CD4-positive, alpha-beta T cell treated with Interferon alpha-2 for 1 hour (primary cell): Measurements from ENCODE around the gene PRSS58.
A peak's percentile ranks its signal among the peaks of the same experiment; 100 is the strongest.

Experiments
- DNase-seq, 2 donors: peaks; one replicate each; pipeline ENCODE4 v3.0.0-alpha.2; 2020 to 2022

Gene PRSS58, protein sequence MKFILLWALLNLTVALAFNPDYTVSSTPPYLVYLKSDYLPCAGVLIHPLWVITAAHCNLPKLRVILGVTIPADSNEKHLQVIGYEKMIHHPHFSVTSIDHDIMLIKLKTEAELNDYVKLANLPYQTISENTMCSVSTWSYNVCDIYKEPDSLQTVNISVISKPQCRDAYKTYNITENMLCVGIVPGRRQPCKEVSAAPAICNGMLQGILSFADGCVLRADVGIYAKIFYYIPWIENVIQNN

DNA sequence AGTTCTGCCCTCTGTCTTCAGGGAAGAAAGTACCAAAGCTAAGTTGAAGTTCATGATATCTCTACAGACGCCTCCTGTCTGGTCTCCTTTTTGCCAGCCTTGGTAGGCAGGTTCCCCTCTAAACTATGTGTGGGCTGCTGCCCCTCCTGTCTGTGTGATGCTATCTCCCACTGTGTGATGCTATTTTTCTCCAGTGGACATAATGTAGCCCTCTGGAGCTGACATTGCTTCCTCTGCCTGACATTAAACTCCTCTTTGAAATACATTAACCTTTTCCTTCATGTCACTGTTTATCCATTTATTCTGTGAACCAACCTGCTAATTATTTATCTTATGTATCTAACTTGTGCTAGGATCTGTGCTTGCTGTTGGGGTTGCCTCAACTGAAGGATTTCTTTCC, at the start of gene PRSS58:
PRSS58 (minus strand) TSS at position 101 of the 400 bp plus-strand sequence. CDS start 351 bp downstream, outside the sequence.
- no peak for DNase-seq

DNA sequence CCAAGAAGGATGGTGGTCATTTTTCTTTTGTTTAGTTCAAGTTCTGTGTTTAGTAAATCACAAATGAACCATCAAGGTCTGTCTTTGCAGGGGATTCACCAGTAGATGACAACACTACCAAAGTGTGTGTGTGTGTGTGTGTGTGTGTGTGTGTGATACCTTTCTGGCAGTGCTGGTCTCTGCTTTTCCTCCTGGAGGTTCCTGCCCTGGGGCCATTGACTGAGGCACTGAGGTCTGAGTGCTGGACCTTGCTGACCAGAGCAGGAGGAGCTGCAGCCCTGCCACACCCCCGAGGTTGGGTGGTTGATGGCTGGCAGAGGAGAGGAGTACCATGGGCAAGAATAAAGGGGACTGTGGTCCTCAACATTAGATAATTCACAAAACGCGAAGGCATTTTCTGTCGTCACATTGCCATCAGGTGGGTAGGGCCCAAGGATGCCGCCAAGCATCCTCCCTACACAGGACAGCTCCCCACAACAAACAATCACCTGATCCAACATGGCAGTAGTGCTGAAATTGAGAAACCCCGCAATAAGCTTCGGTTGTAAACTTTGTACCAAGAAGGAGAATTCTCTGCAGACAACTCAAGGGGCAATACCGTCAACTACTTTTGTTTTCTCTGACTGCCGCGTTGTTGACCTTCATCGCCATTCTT, 49.5 kb upstream of the PRSS58 start:
- DNase-seq = no peak

DNA sequence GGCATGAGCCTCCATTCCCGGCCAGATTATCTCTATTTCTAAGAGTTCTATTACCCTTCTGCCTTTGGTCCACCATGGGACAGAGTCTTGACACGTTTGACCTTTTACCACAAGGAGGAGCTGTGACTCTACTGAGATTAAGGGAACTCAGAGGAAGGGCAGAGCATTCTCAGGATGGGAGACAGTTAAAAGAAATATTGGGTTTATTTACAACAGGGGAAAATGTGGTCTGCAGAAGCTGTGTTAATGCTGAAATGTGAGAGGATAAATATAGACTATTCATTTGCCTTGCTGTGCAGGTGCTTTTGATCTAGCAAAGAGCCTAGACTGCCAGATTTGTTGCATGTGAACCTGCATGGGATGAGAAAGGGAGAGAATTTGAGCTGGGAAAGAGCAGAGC, 45.8 kb upstream of the PRSS58 start:
- peak in 1 of 2 donors; percentile 60 for DNase-seq

DNA sequence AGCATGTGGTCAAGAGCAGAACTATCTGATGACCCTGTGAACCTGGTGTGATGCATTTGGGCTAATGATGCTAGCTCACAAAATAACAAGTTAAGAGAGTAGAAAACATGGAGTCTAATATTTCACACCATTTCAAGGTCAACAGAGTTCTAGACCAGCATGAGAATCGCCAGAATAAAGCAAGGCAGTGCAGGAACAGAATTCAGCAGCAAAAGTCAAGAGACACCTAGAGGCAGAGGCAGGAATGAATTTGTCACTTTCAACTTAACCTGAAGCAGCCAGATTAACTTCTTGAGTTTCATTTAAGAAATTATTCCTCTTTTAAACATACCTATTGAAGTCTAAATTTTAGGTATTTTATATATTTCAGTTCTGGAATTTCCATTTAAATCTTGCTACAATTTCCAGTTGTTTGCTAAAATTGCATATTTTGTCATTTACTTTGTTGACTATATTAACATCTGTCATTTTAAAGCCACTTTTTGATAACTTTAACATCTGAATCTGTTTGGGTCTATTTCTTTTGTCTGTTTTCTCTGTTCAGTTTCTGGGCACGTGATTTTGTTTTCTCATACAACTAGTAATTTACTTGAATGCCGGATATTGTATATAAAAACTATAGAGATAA, 44.2 kb upstream of the PRSS58 start:
- no peak for DNase-seq

DNA sequence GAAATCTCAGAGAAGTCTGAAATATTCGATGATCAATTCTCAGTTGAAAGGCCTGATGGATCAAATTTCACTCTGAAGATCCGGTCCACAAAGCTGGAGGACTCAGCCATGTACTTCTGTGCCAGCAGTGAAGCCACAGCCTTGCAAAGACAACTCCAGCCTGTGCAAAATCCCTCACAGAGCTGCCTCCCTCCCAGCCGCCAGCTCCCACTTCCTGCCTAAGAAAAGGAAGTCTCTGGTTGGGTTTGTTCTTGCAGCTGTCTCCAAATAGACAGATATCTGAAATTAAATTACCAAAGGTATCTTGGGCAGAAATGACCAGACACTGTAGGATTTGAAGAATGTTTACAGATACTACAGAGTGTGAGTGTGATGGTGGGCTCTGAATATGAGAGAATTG, 43.4 kb upstream of the PRSS58 start:
- DNase-seq = no peak

DNA sequence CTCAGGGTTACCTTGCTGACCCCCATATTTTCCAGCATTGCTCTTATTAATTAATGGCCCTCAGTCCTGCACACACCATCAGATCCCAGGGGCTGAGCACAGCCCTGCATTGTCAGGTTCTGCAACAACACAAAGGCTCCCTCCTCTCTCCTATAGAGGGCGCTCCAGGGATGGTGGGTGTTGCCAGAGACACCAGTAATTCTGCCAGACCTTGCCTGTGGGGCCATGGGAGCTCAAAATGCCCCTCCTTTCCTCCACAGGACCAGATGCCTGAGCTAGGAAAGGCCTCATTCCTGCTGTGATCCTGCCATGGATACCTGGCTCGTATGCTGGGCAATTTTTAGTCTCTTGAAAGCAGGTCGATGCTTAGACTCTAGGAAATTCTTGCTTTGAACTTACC, 42.8 kb upstream of the PRSS58 start:
- DNase-seq = peak in 1 of 2 donors; percentile 52

DNA sequence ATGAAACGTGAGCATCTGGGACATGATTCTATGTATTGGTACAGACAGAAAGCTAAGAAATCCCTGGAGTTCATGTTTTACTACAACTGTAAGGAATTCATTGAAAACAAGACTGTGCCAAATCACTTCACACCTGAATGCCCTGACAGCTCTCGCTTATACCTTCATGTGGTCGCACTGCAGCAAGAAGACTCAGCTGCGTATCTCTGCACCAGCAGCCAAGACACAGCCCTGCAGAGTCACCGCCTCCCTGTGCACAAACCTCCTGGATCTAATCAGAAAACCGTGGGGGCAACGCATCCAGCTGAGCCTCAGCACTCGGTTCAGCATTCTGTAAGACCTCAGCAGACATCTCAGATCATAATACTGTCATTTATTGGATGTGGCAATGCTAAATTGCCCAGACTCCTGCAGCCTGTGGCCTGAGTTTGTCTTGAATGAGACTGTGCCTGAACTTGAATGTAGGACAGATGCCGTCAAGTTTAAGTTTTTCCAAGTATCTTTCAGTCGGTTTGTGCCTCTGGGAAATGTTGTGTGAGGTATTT, 41.5 kb upstream of the PRSS58 start:
- no peak for DNase-seq

DNA sequence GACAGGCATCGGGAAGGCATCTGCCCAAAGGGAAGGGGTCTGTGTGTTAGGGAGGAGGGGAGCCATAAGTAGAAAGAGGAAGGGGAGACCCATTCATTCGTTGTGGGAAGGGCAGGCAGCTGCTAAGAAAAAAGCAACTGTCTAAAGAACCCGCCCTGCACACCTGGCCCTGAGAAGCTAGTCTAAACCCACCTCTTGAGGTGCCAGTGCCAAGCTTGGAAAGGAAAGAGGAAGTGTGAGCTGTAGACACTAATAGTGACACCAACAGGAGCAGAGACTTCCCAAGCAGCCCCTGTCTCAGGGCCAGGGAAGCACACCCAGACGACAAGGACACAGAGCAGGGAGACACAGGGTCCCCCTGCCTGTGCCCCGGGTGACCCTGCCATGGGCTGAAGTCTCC, 40.8 kb upstream of the PRSS58 start:
- DNase-seq = no peak

DNA sequence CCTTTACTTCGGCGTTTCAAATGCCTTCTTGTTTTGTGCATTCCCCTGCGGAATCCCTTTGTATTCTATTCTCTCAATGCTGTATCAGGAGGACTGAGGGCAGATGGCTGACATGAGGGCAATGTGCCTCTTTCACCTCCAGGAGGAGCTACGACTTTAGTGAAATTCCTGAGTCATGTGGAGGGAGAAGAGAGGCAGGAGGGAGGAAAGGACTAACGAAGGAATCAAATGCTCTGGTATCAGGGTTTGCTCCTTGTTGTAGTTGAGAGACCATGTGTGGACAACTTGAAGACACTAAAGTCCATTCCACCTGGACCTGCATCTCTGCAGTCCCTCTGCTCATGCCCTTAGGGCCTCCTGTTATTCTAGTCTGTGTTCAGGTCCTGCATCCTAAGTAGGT, 40.2 kb upstream of the PRSS58 start:
- no peak for DNase-seq

DNA sequence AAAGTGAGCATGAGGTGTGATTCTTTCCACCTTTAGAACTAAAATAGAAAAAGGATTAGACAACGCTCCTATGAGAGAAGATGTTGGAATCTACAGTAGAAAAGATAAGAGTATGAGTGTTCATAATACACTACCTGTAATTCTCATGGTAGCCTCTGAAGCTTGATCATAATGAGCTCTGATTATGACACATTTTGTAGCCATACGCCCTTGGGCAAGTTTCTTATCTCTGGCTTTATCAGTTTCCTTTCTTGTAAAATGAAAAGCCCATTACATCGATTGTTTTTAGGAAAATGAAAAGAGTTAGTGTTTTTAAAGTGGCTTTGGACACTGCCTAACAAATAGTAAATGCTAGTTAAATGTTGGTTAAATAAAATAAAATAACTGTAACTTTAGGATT, 22.4 kb upstream of the PRSS58 start:
- DNase-seq = no peak

DNA sequence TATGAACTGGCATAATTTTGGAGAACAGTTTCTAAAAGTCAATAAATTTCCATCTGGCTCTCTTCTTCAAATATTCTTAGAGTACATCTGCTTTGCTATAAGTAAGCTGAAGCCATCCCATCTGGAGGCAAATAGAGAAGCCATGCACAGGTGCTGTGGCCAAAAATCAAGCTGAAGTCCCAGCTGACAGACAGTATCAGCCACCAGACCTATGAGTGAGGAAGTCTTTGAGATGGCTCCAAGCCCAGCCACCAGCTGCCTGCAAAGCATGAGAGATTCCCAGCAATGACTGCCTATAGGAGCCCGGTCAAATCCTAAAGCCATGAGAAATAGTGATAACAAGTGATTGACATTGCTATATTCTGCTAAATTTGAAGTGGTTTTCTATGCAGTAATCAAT, 21.7 kb upstream of the PRSS58 start:
- no peak for DNase-seq

DNA sequence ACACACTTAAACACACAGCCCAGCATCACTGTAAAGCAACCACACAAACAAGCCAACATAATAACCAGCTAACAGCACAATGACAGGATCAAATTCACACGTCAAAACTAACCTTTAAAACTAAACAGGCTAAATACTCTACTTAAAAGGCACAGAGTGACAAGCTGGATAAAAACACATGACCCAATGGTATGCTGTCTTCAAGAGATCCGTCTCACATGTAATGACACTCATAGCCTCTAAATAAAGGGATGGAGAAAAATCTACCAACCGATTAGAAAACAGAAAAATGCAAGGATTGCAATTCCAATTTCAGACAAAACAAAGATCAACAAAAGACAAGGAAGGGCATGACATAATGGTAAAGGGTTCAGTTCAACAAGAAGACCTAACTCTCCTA, 17.2 kb upstream of the PRSS58 start:
- no peak for DNase-seq

DNA sequence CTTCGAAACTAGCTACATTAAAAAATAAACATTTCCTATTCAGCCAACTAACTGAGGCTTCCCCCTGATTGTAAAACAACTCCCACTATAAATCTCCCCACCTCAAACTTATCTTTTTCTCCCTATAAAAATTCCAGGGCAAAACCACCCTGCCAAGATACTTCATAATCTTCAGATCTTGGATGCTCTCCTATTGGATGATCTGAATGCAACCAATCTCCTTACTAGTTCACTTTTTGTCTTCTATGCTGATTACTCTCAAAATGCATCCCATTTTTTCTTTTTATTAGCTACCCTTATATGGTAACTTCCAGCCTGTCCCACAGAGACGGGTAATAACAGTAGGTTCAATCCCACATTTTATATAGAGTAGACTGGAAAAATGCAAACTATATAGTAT, 15.0 kb upstream of the PRSS58 start:
- no peak for DNase-seq

DNA sequence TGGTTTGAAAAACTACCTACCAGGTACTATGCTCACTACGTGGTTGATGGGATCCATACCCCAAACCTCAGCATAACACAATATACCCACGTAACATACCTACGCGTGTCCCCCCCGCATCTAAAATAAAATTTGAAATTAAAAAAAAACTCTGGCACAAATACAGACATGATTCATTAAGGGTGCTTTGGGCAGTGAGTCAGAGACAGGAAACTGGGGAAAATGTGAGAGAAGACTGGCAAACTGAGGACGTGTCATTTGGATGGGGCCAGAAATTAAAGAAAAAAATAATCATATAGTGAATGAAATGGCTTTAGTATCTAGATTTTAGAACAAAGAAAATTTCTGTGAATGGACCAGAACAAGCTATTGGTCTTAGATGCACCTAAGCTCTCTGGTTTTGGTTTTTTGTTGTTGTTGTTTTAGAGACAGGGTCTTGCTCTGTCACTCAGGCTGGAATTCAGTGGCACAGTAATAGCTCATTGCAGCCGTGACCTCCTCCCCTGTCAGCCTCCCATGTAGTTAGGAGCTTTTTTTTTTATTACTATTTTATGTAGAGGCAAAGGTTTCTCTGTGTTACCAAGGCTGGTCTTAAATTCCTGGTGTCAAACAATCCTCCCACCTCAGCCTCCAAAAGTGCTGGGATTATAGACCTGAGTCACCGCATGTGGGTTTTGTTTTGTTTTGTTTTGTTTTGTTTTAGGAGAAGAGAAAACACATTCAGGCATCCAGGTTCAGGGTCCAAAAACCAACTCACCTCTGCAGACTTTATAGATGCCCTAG, 5.9 kb upstream of the PRSS58 start:
- DNase-seq = no peak

DNA sequence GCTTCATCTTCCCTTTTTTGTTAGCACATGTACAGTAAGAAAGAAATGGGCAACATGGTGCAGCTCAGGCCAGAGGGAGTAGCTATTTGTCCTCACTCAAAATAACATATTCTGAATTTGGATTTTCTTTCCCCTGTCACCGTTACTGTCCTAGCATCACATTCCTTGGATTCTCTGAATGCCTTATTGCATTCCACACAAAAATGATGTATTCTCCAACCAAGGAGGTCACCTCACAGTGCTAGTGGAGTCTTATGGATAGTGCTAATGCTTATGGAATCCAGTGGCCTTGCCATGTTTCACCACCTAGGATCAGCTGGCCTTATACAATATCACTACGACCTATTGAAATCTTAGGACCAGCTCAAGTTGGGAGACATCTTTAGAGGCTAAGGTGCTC, 7.2 kb downstream of the PRSS58 start:
- DNase-seq = no peak

DNA sequence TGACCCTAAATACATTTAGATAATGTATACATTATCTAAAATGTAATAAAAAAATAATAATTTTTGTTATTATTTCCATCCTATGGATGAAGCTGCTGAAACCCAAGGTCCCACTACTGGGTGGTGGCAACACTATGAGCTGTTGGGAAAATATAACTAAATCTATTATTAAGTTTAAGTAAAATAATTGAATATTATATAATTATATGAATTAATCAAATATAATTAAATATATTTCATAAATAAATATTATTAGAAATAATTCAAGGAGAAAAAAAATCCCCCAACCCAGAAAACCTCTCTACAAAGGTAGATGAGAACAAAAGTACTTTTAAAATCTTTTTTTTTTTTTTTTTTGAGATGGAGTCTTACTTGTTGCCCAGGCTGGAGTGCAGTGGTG, 7.9 kb downstream of the PRSS58 start:
- no peak for DNase-seq

DNA sequence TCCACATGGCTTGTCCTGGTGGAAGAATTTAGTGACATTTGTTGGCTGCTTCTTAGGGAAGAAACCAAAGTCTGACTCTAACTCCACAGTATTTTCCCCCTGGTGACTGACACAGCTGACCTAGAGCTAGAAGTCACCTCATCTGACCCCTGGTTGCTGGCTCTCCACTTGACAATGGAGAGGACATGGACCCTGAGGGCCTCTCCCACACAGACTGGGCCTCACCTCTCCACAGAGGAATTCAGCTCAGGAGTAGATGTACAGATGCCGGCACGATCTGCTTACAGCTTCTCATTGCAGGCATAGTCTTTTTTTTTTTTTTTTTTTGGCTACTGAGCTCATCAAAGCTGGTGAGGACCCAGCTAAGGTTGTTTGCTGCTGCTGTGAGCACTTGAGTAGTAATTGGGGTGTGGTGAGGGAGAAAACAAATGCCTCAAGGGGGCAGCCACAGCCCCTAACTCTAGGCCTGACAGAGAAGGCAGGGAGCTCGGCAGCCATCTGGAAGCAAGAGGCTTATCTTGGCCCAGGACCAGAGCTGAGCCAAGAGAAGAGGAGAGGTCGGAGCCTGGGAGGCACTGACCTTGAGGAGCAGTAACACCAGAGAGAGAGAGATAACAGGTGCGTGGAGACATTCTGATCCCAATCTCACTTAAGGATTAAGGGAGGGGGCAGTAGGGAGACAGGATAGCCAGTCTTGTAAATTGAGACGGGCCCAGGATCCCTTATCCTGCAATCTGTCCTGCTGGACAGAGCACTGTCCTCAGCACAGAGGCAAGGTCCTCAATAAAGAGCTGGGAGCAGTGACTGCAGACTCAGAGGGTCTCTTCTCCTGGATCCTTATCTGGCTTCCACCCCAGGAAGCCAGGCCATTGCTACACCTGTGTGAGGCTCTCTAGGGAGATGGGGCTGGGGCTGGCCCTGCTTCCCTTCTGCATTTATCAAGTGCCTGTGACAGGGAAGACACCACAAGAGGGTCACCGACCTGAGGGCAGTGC, 9.4 kb downstream of the PRSS58 start:
- no peak for DNase-seq

DNA sequence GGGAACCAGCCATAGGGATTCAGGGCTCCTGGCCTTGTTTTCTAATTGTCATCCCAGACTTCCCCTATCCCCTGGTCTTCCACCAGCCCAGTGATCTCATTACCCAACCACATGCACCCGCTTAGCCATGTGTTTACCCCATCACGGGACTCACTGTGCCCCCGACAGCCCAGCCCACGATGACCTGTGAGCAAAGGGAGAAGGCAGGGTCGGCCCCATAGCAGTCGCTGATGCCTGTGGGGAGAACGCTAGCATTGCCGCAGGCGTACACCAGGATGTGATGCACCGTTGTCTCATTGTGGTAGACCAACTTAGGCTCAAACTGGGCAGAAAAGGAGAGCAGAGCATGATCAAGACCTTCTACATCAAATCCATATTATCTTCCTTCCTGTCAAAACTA, 14.0 kb downstream of the PRSS58 start:
- DNase-seq = no peak

DNA sequence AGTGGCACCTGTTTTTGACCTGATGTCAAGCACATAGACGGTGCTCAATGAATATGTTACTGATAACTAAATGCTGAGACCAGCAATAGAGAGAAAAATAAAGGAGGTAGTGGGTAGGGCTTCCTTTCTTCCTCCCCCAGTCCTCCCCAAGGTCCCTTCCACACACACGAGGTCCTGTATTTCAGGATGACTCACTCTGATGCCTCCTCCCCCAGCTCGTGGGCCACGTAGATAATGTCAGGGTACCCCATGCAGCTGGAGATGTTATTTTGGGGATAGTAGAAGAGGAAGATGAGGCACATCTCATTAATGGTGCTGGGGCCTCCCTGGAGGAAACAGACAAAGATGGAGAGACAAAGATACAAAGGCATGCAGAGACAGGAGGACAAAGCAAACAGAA, 17.3 kb downstream of the PRSS58 start:
- no peak for DNase-seq

DNA sequence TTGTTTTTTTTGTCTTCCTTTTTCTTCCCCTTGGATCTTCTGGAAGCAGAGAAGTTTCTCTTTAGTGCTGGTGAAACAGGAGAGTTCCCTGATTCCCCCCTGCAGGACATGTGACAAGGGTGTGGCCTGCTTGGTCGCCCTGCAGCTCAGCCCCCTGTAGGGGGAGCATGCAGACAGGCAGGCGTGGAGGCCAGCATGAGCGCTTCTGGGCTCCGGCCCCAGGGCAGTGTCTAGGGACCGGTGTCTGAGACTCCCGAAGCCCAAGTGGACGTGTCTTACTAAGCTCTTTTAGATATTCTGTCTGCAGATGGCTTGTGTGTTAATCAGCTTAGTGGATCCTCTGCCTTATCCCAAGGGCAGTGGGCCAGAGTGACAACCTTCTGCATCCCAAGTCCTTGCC, 26.1 kb downstream of the PRSS58 start:
- DNase-seq = no peak

DNA sequence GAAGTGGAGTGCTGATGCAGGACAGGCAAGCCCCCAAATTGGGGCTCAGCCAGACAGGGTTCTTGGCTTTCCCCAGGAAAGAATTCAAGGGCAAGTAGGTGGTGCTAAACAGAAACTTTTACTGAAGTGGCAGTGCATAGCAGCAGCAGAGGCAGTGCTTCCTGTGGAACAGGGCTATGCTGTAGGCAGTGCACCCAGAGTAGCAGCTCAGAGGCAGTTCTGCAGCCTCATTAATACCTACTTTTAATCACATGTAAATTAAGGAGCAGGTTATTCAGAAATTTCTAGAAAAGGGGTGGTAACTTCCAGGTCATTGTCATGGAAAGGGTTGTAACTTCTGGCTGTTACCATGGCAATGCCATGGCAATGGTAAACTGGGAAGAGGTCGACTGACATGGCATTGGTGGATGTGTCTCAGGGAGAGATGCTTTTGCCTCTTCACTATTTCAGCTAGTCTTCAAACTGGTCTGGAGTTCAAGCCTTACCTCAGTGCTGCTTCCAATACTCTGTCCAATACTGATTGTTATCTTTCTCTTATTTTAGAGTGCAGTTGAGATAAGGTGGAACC, 29.2 kb downstream of the PRSS58 start:
- DNase-seq = no peak
